Erythroblast (primary cell): ENCODE results near the gene PARP4.
"Not testable (repeated sequence)": the region's sequence is repeated elsewhere in the genome, so short reads cannot be mapped to it uniquely, and the experiment has no call there.

Experiments used
- GATA1 ChIP-seq: IDR thresholded peaks from 2 replicates; pipeline ENCODE4 v1.6.1; 2011; ENCODE audit warnings: low read depth, mild to moderate bottlenecking, control low read depth, low read length, moderate library complexity
- POLR2A ChIP-seq: IDR thresholded peaks from 2 replicates; pipeline ENCODE4 v1.6.1; 2011; ENCODE audit warnings: mild to moderate bottlenecking, low read length

GRCh38 chr13:24419668-24420067 lies 92.9 kb downstream of the PARP4 start:
- not testable (repeated sequence) for TF ChIP-seq POLR2A, GATA1
